ENCODE data around the gene CYP2D6.

DNA sequence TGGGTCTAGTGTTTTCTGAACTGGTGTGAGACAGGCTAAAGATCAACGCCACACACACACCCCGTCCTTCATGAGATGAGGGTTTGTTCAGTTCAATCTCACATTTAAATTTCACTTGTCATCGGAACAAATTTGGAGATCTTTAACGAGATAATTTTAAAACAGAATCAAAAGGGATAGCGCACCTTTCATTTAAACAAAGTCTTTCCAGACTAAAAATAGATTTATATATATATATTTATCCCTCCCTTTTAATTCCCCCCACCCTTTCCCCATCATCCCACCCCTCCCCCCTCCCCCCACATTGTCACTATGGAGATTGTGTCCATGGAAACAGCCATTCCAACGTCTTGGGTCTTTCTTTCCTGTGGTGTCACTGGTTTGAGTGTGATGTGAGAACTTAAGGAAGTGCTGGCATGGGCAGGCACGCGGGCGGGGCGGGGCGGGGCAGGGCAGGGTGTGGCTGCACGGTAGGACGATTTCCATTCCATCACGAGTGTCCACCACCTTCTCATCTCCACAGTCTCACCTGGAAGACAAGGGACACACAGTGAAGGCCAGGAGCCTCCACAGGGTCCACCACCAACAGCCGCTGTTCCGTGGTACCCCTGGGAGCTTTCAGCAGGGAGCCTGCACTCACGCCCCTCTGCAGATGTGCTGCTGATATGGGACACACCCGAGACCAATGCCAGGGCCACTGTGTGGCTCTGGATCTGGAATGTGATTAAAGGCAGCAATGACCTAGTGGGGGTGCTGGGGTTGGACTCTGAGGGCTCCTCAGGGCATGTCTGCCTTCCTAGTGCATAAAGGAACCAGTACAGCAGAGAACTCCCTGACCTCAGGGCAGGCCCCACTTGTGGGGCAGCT, 30.5 kb upstream of the CYP2D6 start:
- no peak for TF ChIP-seq PPARG (CRISPR knock-in tag; conservative IDR thresholded peaks at IDR 0.05)
- TF ChIP-seq, protein P1, sequence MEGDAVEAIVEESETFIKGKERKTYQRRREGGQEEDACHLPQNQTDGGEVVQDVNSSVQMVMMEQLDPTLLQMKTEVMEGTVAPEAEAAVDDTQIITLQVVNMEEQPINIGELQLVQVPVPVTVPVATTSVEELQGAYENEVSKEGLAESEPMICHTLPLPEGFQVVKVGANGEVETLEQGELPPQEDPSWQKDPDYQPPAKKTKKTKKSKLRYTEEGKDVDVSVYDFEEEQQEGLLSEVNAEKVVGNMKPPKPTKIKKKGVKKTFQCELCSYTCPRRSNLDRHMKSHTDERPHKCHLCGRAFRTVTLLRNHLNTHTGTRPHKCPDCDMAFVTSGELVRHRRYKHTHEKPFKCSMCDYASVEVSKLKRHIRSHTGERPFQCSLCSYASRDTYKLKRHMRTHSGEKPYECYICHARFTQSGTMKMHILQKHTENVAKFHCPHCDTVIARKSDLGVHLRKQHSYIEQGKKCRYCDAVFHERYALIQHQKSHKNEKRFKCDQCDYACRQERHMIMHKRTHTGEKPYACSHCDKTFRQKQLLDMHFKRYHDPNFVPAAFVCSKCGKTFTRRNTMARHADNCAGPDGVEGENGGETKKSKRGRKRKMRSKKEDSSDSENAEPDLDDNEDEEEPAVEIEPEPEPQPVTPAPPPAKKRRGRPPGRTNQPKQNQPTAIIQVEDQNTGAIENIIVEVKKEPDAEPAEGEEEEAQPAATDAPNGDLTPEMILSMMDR (CRISPR knock-in tag; IDR thresholded peaks at IDR 0.05), result no peak
- TF ChIP-seq KLF15 (CRISPR knock-in tag; IDR thresholded peaks at IDR 0.05; ENCODE audit: borderline replicate concordance), result no peak
- no peak for TF ChIP-seq XBP1 (CRISPR knock-in tag; IDR thresholded peaks at IDR 0.05)

Measured in HepG2 (cell line).